IPS-11a (cell line): ENCODE results near the gene CDC42EP3.
A peak's percentile ranks its signal among the peaks of the same experiment; 100 is the strongest.

Experiments
- H3K4me3 ChIP-seq: one replicate; pipeline ENCODE4 v1.5.1; 2013; ENCODE audit warnings: low read depth, low read length, control low read depth

The CDC42EP3 gene, protein sequence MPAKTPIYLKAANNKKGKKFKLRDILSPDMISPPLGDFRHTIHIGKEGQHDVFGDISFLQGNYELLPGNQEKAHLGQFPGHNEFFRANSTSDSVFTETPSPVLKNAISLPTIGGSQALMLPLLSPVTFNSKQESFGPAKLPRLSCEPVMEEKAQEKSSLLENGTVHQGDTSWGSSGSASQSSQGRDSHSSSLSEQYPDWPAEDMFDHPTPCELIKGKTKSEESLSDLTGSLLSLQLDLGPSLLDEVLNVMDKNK

DNA sequence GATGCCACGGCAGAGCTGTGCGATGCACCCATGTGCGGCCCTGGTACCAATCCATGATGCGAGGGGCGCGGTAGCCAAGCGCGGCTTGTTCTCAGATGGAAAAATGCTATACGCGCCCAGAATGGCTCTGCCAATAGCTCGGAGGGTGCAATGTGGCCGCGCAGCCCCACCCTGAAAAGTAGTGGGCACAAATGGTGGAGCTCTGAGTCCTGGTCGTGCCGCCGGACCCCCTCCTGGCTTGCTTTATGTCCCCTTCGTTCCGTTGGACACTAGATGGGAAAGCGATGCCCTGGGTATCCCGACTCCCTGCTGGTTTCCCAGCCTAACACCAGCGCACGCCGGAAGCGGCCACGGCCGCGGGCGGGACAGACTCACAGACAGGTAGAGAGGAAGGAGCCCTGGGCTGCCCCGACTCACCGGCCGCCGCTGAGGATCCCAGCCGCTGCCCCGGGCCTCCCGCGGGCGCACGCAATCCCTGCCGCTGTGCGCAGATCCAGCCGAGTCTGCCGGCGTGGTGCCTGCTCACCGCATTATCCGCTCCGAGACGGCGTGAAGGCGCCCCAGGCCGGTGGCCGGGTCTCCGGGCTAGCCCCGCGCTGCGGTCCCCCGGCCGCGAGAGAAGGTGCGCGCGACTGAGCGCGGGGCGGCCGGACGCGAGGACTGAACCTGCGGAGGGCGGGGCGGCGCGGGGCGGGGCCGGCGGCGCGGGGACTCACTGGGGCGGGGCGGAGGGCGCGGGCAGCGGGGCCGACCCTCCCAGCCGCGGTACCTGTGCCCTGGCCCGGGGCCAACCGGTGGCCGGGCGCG is at the start of gene CDC42EP3:
Gene CDC42EP3, minus strand, starts transcription at position 634 of the 807 bp plus-strand sequence. CDS start 25,055 bp downstream, outside the sequence.
- H3K4me3 ChIP-seq: peak within 1 kb of the TSS; percentile 78

DNA sequence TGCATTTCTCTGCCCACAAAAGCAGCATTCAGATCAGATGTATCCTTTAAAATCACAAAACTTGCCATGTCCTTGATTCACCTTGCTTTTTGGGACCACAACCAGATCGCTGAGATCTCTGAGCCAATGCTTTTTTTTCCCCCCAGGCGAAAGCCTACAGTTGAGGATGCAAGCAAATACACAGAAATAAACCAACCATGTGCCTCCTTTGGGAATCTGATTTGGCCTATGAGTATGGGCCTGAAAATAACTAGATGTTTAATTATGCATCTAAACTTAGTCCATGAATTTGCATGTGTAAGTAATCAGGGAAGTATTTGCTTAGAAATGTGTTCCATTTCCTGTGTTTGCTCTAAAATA is 49.7 kb upstream of the CDC42EP3 start:
- no peak overlapping the region for H3K4me3 ChIP-seq

DNA sequence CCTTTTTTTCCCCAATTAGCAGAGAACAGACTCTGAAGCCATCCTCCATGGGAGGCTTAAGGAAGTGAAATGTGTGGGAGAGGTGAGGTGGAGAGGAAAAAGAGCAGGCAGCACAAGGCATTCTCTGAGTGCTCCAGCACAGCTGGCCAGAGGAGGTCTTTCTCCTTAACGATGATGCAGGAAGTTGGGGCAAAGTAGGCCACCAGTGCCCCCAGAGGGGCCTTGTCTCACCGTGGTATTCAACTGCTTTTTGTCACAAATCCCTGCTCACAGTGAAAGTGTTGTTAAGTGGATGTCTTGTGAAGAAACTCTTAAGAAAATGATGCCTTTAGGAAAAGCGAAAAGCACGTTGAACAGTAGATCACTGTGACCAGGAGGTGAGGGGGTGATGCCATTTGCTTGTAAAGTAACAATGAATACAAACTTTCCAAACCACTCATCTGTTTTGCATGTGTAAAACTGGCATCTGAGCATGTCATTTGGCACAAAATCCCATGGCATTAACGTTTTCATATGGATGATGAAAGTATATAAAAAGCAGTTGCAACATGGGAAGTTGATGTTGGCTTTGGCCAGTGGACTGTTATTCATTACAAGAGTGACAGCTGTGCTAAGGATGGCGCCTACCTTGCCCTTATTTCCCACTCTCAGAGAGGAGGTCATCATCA is 49.2 kb upstream of the CDC42EP3 start:
- H3K4me3 ChIP-seq: no peak overlapping the region

DNA sequence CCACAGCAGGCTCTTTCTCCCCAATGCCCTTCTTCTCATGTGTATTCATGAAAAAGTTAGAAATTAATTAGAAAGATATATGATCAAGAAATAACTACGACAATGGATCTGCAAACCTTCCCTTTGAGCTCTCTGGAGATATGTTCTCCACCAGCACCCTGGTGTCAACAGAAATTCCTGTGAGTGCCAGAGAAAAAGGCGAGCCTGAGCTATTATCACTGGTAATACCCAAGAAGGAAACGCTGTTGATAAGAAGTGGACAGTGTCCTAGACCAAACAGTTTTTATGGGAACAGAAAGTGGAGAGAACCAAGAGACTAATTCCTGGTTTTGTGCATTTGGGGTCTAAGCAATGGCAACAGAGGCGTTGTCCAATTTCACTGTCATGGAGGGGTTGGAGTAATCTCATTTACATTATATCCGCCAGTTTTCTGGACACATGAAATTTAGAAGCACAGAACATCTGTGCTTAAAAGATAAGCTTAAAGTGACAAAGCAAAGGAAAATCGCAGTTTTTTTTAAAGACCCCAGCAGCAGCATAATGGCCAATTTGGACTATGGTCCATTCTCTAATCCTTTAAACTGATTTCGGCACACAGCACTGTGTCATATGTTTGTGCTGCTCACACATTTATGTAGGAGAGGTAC is 47.2 kb upstream of the CDC42EP3 start:
- H3K4me3 ChIP-seq: no peak overlapping the region

DNA sequence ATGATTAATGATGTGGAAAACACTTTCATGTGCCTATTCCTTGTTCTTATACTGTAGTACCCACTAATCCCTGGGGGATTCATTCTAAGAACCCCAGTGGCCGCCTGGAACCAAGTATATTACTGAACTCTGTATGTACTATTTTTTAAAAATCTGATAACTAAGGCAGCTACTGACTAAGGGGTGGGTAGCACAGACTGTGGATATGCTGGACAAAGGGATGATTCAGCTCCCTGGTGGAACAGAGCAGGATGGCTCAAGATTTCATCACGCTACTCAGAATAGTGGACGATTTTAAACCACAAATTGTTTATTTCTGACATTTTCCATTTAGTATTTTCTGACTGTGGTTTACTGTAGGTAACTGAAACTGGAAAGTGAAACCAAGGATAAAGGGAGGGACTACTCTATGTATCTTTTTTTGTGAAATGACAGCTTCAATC is 41.8 kb upstream of the CDC42EP3 start:
- H3K4me3 ChIP-seq: no peak overlapping the region

DNA sequence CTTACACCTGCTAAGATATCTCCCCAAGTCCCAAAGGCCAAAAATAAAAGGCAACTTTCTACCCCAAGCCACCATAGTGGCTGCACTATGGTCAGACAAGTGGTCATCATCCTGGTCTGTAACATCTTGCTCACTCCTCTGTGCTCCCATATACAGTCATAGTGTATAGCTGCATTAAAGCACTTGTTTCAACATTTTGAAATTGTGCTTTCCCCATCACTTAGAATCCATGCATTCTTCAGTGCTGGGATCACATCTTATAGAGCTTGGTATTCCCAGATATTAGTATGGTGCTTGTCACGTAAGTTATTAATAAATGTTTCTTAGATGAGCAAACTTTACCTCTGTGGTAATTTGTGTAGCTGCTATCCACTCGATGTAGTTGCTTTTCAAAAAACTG is 40.4 kb upstream of the CDC42EP3 start:
- no peak overlapping the region for H3K4me3 ChIP-seq

DNA sequence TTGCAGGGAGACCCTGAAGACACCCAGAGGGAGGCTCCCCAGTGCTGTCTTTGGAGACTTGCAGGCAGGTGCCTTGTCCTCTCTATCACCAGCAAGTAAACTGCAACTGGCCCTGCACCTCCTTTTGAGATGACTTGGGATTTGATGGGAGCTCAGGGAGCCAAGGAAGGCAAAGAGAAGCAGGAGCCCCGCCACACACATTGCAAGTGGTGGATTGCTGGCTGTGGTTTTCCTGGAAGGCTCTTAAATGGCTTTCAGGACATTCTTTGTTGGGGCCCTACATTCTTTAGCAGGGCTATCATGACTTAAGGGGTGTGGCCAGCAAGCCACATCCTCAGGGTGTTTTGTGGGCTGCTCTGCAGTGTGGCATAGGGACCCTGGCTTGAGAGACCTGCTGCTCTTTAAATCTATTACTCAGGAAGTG is 39.9 kb upstream of the CDC42EP3 start:
- H3K4me3 ChIP-seq: no peak overlapping the region

DNA sequence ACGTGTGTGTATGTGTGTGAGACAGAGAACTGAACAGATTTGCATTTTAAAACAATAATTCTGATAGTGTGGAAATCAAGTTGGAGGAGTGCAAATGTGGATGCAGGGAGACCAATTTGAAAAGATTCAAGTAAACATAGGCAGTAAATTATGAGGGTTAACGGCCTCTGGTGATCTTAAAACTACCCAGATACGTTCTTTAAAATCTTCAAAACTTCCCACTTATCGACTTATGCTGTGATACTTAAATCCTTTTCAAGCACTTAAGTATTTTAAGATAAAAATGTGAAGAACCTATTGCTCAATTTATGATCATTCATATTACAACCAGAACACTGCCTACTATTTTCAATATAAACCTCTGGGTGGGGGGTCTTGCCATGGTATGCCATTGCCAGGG is 37.7 kb upstream of the CDC42EP3 start:
- H3K4me3 ChIP-seq: no peak overlapping the region

DNA sequence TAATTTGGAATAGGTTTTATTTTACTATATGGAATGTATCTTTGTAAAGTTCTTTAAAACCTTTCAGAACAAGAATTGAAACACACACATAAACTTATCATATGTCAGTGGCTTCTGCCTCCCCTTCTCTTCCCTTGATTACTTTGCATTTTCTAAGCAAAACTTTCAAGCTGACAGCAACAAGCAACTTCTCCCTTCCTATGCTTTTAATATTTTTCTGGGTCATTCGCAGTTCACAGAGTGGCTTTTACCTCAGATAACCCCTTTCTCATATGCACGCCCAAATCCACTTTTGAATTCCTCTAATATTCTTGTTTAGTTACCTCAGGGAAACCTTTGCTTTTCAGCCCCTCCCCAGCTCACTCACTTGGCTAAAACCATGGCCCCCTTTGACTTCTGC is 36.7 kb upstream of the CDC42EP3 start:
- H3K4me3 ChIP-seq: no peak overlapping the region

DNA sequence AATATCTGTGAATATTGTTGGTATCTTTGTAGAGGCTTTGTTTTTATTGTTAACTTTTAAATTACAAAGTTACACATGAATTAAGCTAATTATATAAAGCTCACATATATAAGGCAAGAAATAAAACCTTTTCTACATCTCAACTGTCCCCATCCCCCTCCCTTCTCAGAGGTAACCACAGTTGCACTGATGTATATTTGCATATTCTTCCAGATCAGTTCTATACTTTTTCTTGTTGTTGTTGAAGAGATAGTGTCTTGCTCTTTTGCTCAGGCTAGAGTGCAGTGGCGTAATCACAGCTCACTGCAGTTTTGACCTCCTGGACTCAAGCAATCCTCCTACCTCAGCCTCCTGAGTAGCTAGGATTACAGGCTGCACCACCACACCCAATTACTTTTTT is 36.0 kb upstream of the CDC42EP3 start:
- H3K4me3 ChIP-seq: no peak overlapping the region

DNA sequence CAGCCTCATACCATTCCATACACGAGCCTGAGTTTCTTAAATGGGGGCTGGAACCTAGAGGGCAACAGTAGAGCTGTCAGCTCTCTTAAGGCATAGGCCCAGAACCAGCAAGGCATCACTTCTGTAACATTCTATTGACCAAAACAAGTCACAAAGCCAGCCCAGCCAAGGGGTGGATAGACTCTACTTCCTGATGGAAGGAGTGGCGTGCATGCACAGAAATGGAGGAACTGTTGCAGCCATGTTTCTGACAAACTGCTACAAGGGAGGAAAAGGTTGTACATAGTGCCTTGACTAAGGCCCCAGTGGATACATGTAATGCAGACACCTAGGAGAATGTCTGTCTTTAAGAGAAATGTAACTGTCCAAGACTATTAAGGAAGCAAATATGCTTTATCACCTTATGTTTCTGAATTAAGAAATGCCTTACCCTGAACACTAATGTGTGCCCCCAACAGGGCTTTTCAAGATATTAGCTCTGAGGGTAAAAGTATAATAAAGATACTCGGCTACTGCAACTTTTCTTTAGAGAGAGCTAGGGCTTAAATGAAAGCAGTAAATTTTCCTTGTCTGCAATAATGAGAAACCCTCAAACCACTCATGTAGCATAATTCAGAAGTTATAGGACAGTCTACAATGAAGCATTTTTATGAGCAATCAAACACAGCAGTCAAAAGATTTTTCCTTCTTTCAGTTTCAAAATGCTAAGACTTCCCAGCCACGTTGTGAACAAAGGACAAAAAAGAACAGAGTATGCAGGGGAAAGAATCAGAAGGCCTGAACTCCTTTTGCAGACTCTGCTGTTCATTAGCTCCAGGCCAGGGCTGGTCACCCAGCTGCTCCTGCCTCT is 35.1 kb upstream of the CDC42EP3 start:
- H3K4me3 ChIP-seq: no peak overlapping the region

DNA sequence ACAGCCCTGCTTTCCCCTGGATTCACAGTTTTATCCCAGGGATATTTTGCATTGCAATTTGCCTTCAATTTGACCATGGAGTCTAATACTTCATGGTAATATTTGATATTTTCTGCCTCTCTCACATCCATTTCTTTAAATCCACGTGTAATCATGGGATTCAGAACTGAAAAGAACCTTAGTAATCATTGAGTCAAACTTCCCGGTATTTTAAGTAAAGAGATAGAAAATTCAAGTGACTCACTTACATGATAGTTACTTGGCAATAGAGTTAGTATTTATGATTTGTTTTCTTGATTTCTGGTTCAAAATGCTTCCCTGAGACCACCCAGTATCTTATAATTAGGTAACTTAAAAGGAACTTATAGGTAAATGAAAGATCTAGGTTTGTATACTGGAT is 33.7 kb upstream of the CDC42EP3 start:
- no peak overlapping the region for H3K4me3 ChIP-seq

DNA sequence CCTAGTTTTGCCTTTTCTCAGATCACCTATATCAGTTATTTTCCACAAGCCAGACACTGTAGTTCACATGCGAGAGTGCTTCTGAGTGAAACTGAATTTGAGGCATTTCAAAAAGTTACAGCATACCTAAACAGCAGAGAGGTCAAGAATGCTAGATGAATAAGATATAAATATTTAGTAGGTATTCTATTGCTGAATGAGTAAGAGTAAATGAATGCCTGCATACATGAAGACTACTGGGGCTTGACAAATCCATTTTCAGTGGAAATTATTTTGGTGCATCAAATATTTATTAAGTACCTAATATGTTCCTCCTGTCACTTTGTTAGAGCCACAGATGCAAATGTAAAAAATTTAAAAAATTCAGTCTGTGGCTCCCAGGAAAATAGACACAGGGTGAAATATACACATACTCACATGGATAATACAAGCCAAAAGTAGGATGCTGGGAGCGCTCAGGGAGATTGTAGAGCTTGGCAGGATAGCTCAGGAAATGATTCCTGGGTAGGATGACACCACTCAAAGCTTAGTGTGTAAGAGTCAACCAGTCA is 27.6 kb upstream of the CDC42EP3 start:
- H3K4me3 ChIP-seq: no peak overlapping the region

DNA sequence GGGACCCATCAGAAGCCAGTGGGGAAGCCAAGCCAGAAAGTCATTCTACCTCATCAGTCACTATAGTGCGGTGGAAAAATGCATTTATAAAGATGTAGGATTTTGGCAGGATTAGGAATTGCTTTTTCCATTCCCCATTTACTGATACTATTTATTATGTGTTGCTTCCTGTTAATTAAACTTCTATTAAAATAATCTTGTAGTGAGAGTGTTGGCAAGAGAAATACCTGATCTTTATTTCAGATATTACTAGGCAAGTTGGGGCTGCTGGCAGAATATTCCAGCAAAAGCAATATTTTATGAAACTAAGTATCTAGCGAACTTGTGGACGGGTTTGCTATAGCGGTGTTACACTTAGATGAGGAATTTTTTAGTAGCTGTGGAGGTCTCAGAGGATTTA is 23.9 kb upstream of the CDC42EP3 start:
- H3K4me3 ChIP-seq: no peak overlapping the region

DNA sequence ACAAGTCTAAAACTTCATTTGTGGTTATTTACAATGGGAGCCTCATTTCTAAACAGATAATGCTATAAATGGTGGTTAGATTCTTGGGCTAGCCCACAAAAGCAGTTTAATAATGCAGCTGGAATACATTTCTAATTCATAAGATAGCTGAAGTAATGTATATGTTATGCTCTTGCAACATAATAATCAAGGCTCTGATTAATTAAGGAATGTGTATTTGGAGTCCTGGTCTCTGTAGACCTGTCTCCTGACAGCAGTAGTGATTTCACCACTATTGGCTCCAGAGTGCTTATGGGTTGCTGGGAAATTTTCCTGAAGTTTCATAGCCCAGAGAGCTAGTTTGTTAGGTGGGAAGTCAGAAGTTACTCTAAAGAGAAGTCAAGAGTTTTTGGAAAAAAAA is 21.3 kb upstream of the CDC42EP3 start:
- no peak overlapping the region for H3K4me3 ChIP-seq

DNA sequence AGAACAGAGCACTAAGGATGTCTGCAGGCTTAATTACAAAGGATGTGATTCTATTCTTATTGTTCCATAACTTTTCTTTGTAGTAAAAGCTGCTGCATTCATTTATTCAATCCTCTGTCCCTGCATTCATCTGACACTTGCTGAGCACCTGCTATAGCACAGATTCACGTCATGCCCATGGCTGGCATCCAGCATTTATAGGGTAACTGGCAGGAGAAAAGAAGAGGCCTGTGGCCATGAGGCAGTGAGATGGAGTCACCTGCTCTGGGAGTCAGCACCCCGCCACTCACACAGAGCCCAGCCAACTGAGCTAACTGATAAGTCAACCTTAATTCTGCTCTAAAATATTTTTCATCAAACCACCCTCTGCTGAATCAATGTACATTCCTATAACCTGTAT is 18.3 kb upstream of the CDC42EP3 start:
- H3K4me3 ChIP-seq: no peak overlapping the region

DNA sequence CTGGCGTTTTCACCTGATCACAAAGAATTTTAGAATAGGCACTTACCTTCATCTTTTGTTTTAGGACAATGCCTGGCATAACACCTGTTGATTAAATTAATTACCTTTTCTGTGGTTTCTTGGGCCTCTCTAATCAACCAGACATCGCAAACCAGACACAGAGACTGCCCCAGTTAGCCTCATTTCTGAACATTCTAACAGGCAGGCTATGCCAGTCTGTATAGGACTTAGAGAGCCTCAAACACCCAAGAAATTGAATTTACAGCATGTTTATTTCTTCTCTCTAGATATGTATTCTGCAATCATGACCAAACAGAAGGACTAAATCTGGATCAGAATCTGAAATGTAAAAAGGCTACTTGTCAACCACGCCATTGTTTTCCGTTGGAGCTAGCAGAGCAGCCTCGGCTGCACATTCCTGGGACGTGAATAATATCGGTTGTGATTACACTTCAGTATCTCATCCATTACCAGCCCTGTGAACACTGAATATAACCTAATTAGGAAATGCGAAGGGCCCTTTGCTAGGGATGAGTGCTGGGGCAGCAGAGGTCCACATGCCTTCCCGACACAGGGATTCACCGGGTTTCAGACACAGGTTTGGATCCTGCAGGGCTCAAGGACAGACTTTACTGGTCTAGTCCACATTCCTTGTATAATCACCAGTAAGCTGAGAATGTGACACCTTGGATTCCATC is 17.5 kb upstream of the CDC42EP3 start:
- no peak overlapping the region for H3K4me3 ChIP-seq

DNA sequence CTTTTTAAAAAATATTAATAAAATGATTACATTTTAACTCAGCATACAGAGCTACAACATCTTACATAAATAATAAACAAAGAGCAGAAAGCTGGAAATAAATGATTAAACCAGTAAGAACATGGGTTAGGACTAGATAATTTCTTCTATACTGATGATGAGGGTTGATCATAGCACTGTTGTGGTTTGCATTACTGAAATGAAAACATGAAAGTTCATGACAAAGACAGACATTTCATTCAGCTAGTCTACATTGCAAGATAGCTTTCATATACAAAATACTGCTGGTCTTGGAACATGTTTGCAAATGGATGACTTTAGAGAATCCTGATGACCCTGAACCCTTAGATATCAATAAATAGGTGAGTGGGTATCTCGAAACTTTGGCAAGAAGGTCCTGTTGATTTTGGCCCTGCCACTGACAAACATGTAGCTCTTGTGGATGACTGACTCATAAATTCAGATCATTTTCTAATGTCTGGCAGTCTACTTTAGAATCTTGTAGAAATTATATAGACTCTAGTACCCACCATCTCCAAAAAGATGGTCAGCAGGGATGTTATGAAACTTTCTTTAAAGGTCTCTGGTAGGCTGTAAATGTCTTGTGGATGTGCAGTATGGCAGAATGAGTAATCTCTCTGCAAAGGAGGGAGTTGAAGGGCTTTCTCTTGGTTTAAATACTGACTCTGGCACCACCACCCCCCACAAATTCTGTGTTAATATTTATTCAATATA is 15.5 kb upstream of the CDC42EP3 start:
- no peak overlapping the region for H3K4me3 ChIP-seq

DNA sequence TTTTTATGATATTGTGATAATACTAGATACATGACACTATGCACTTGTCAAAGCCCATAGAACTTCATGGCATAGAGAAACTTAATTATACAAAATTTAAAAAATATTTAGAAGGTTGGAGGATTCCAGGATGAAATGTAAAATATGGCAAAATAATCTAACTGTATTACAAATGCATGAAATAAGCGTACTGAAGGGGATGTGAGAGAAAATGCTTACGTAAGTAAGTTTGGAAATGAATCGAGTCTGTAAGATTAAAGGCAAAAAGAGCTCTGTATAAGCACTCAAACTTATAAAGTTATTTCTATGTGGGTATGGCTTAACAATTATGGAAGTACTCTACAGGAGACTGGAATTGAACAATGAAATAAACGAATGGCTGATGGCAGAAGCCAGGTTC is 13.4 kb upstream of the CDC42EP3 start:
- H3K4me3 ChIP-seq: no peak overlapping the region
